ENCODE results near the gene RAB7B.

DNA sequence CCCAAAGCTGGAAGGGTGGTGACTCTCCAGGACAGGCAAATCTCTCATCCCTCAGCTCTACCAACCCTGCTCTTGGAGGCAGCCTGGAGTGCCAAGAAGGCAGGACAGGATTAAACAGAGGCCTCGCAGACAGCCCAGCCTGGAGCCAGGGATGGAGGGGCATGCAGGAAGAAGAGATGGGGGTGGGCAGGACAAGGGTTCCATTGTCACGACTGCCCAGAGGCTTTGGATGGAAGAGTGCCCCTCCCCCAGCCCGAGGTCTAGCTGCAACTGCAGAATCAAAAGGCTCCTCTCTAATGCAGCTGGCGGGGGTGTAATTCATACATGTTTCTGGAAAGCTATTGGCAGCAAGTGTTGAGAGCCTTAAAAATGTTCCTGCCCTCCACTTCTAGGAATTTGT lies 8.8 kb downstream of the RAB7B start:
- TF ChIP-seq RCOR1 (IDR thresholded peaks at IDR 0.05; ENCODE audit: insufficient replicate concordance, low read length) = no peak
- TF ChIP-seq CTCF (conservative IDR thresholded peaks at IDR 0.05; ENCODE audit: low read depth, low read length) = no peak
- TF ChIP-seq MAFK (IDR thresholded peaks at IDR 0.05; ENCODE audit: low read depth, low read length) = no peak
- TF ChIP-seq CEBPB (IDR thresholded peaks at IDR 0.05; ENCODE audit: low read depth, low read length) = no peak
- TF ChIP-seq POLR2A (IDR thresholded peaks at IDR 0.05; ENCODE audit: low read depth, low read length) = no peak

All from IMR-90 (cell line).